ENCODE results near the gene CAMK2A. TPM values are rescaled to one million over a fixed set of nuclear protein-coding genes. Genes with fewer than 3 reads are reported as not detected.

CAMK2A gene
- polyA plus RNA-seq, 1 donor (not counting 4 experiments of a cell fraction or from before 2014, with no cell fraction given): 0.05 TPM

DNA sequence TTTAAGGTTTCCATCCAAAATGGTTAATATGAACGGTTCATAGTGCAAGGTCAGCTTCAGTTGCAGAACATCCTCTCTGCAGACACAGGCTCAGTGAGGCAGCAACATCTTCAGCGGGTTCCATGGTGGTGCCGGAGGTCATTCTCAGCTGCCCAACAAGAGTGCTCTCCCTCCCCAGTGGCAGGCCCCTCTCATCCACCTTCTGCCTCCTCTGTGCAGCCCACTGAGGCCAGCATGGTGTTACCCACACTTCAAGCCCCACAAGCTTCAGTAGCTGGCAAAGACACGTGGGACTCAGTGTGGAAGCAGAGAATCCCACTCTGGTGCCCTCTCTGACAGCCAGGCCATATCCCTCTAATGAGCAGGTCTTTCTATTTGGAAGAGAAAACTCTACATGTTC is 17.2 kb upstream of the CAMK2A start:
- Histone ChIP-seq H3K27ac (ENCODE audit: control insufficient read depth, insufficient read depth, low read length) (no peak overlapping the region), H3K36me3 (ENCODE audit: control insufficient read depth in 2 of 2, extremely low read depth in 1 of 2, insufficient read depth in 2 of 2, low read length in 2 of 2) (no peaks in the 10 kb centered on the region), H3K4me2 (ENCODE audit: control insufficient read depth, extremely low read depth, insufficient read depth, low read depth, low read length) (no peak overlapping the region), H4K20me1 (ENCODE audit: control insufficient read depth, extremely low read depth, insufficient read depth, low read length) (no peaks in the 10 kb centered on the region), H2AFZ (ENCODE audit: control insufficient read depth, low read length) (no peak overlapping the region), H3K9me3 (ENCODE audit: control insufficient read depth, low read depth, low read length) (no peaks in the 10 kb centered on the region), H3K79me2 (ENCODE audit: control insufficient read depth, insufficient read depth, low read length) (no peaks in the 10 kb centered on the region), H3K9me1 (ENCODE audit: control insufficient read depth, extremely low read depth, insufficient read depth, low read length) (no peaks in the 10 kb centered on the region), H3K4me3 (ENCODE audit: control insufficient read depth in 2 of 3, extremely low read depth in 1 of 3, insufficient read depth in 2 of 3, low read depth in 1 of 3, low read length in 3 of 3) (no peak overlapping the region), H3K4me1 (ENCODE audit: control insufficient read depth, extremely low read depth, insufficient read depth, low read length) (peaks cover 4% of the 10 kb centered on the region), H3K9ac (ENCODE audit: control insufficient read depth, extremely low read depth, insufficient read depth, low read length) (no peak overlapping the region), H3K27me3 (ENCODE audit: control insufficient read depth, extremely low read depth, insufficient read depth, low read length) (no peaks in the 10 kb centered on the region)
- TF ChIP-seq, protein P1, sequence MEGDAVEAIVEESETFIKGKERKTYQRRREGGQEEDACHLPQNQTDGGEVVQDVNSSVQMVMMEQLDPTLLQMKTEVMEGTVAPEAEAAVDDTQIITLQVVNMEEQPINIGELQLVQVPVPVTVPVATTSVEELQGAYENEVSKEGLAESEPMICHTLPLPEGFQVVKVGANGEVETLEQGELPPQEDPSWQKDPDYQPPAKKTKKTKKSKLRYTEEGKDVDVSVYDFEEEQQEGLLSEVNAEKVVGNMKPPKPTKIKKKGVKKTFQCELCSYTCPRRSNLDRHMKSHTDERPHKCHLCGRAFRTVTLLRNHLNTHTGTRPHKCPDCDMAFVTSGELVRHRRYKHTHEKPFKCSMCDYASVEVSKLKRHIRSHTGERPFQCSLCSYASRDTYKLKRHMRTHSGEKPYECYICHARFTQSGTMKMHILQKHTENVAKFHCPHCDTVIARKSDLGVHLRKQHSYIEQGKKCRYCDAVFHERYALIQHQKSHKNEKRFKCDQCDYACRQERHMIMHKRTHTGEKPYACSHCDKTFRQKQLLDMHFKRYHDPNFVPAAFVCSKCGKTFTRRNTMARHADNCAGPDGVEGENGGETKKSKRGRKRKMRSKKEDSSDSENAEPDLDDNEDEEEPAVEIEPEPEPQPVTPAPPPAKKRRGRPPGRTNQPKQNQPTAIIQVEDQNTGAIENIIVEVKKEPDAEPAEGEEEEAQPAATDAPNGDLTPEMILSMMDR (optimal IDR thresholded peaks at IDR 0.05 in 1 of 3, IDR thresholded peaks at IDR 0.05 in 1 of 3, conservative IDR thresholded peaks at IDR 0.05 in 1 of 3; ENCODE audit: extremely low read depth in 1 of 3, insufficient read depth in 2 of 3, low read length in 3 of 3): no peak
- TF ChIP-seq EZH2 (IDR thresholded peaks at IDR 0.05; ENCODE audit: low read length): no peak
- no peak for DNase-seq (ENCODE audit: low read depth, low spot score)
- FAIRE-seq: no peak
- dilution Hi-C loops (cut with MboI; ENCODE audit: extremely low pct_ligation_motif_present, low sequenced_read_pairs): no loop called here

DNA sequence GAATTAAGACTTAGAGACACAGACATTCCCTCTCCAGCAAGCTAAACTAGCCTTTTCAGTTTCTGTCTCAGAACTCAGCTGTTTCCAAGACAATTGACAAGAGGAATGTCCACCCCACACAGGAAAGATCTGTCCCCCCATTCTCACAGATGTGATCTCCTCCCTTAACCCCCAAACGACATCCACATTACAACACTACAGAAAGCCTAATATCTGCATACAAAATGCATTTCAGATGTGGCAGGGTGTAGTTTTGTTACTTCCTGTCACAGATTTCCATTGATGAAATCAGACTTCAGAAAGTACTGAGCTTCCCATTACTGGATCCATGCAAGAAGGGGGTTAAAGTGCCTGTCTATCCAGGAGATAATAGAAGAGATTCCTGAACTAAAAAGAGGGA is 16.0 kb upstream of the CAMK2A start:
- dilution Hi-C loops (cut with MboI; ENCODE audit: extremely low pct_ligation_motif_present, low sequenced_read_pairs): no loop called here
- no peaks in the 10 kb centered on the region for H3K9me1 ChIP-seq (ENCODE audit: control insufficient read depth, extremely low read depth, insufficient read depth, low read length)
- H3K79me2 ChIP-seq (ENCODE audit: control insufficient read depth, insufficient read depth, low read length): no peaks in the 10 kb centered on the region
- H3K36me3 ChIP-seq (ENCODE audit: control insufficient read depth in 2 of 2, extremely low read depth in 1 of 2, insufficient read depth in 2 of 2, low read length in 2 of 2): no peaks in the 10 kb centered on the region
- no peak overlapping the region for H3K9ac ChIP-seq (ENCODE audit: control insufficient read depth, extremely low read depth, insufficient read depth, low read length)
- H3K4me1 ChIP-seq (ENCODE audit: control insufficient read depth, extremely low read depth, insufficient read depth, low read length): peaks cover 11% of the 10 kb centered on the region
- no peak for FAIRE-seq
- no peaks in the 10 kb centered on the region for H3K27me3 ChIP-seq (ENCODE audit: control insufficient read depth, extremely low read depth, insufficient read depth, low read length)
- no peak overlapping the region for H3K27ac ChIP-seq (ENCODE audit: control insufficient read depth, insufficient read depth, low read length)
- no peaks in the 10 kb centered on the region for H4K20me1 ChIP-seq (ENCODE audit: control insufficient read depth, extremely low read depth, insufficient read depth, low read length)
- H2AFZ ChIP-seq (ENCODE audit: control insufficient read depth, low read length): no peak overlapping the region
- no peak for DNase-seq (ENCODE audit: low read depth, low spot score)
- no peak overlapping the region for H3K4me3 ChIP-seq (ENCODE audit: control insufficient read depth in 2 of 3, extremely low read depth in 1 of 3, insufficient read depth in 2 of 3, low read depth in 1 of 3, low read length in 3 of 3)
- TF ChIP-seq, protein P1 (optimal IDR thresholded peaks at IDR 0.05 in 1 of 3, IDR thresholded peaks at IDR 0.05 in 1 of 3, conservative IDR thresholded peaks at IDR 0.05 in 1 of 3; ENCODE audit: extremely low read depth in 1 of 3, insufficient read depth in 2 of 3, low read length in 3 of 3): no peak
- no peak for TF ChIP-seq EZH2 (IDR thresholded peaks at IDR 0.05; ENCODE audit: low read length)
- no peaks in the 10 kb centered on the region for H3K9me3 ChIP-seq (ENCODE audit: control insufficient read depth, low read depth, low read length)
- H3K4me2 ChIP-seq (ENCODE audit: control insufficient read depth, extremely low read depth, insufficient read depth, low read depth, low read length): no peak overlapping the region
